Uterus (tissue), 4 donors: ENCODE results near the gene GBGT1. TPM values are rescaled to one million over a fixed set of nuclear protein-coding genes. Genes with fewer than 3 reads are reported as not detected.

Experiments used
- DNase-seq, 2 donors: peaks; one replicate each; pipeline ENCODE4 v3.0.0-alpha.2; 2019 to 2020
- H3K27ac ChIP-seq, 2 donors: fragments of 200-600 bp; sonication (generic); 1 replicate in 1 of 2; 2 replicates in 1 of 2; pipeline ENCODE4 v1.5.1; 2016 to 2018
- H3K27me3 ChIP-seq, 2 donors: fragments of 200-600 bp; sonication (generic); one replicate each; pipeline ENCODE4 v1.5.1; 2018 to 2019; ENCODE audit warnings: control low read depth in 1 of 2
- H3K36me3 ChIP-seq, 2 donors: fragments of 200-600 bp; sonication (generic); one replicate each; pipeline ENCODE4 v1.5.1; 2019; ENCODE audit warnings: control low read depth in 1 of 2
- H3K4me1 ChIP-seq, 2 donors: fragments of 200-600 bp; sonication (generic); one replicate each; pipeline ENCODE4 v1.5.1; 2018 to 2019; ENCODE audit warnings: control low read depth in 1 of 2
- H3K4me3 ChIP-seq, 2 donors: fragments of 200-600 bp; sonication (generic); 1 replicate in 1 of 2; 2 replicates in 1 of 2; pipeline ENCODE4 v1.5.1; 2018 to 2019; ENCODE audit warnings: mild to moderate bottlenecking in 1 of 2
- H3K9me3 ChIP-seq, 2 donors: fragments of 200-600 bp; sonication (generic); one replicate each; pipeline ENCODE4 v1.5.1; 2019; ENCODE audit warnings: control low read depth in 1 of 2
- POLR2A ChIP-seq, 2 donors: fragments of 450-650 bp; IDR thresholded peaks; one replicate each; pipeline ENCODE4 v1.6.1; 2016; ENCODE audit warnings: antibody characterized with exemption in 2 of 2, mild to moderate bottlenecking in 1 of 2, moderate library complexity in 1 of 2
- intact Hi-C: fragments of 100-400 bp; cut with DNase I; formaldehyde crosslinking; loops from one replicate; pipeline ENCODE4 v1.15.1; 2023; ENCODE audit warnings: low total_unique reads
- total RNA-seq, 4 donors: library from RNA; depleted of rRNA in 3 of 4; stranded (reverse); fragments of >200 nt in 3 of 4; gene quantifications; one replicate each; pipeline versions ENCODE4 v1.1.0 to v1.2.4, GENCODE V29; 2014 to 2023
- TF ChIP-seq, protein P1 (sequence below), 4 experiments: fragments of 200-600 bp in 2 of 4; fragments of 450-650 bp in 2 of 4; sonication (generic) in 2 of 4; IDR thresholded peaks; one replicate each; pipeline ENCODE4 v1.5.1; 2016 to 2019; ENCODE audit warnings: antibody characterized with exemption in 4 of 4, mild to moderate bottlenecking in 2 of 4, moderate library complexity in 1 of 4
- donor health status: DM: yes; HTN: yes; CAD: no.

The GBGT1 gene
- total RNA-seq, 4 donors from 2014 or later: 3.5 to 28.5 (median 9.8) TPM

DNA sequence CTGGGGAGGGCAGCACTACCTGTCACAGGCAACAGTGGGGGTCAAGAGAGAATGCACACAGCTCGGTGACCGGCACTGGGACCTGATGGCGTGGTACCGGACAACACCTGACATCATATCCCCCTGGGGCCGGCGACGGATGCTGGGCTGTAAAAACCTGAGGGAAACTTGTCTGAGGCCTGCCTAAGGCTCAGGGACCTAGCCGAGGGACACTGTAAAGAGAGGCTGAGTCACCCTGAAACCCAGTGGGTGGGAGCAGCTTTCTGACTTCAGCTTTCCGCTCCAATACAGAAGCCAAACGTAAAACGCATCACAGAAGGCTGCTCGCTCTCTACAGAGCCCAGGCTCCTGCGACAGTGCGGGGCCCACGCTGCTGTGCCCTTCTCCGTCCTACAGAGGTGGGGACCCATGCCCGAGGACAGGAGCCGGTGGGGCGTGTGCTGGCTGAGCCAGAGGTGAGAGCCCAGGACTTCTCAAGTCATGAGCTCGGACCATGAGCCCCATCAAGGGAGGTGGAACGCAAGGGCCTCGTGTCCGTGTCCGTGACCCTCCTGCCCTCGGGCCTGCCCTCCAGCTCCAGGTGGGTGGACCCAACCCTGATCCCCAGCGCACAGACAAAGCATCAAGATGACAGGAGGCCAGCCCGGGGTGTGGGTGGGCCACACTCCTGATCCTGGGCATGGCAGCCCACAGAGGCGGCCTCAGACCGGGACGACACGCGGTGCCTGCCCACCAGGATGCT, 47.9 kb downstream of the GBGT1 start:
- TF ChIP-seq, protein P1, sequence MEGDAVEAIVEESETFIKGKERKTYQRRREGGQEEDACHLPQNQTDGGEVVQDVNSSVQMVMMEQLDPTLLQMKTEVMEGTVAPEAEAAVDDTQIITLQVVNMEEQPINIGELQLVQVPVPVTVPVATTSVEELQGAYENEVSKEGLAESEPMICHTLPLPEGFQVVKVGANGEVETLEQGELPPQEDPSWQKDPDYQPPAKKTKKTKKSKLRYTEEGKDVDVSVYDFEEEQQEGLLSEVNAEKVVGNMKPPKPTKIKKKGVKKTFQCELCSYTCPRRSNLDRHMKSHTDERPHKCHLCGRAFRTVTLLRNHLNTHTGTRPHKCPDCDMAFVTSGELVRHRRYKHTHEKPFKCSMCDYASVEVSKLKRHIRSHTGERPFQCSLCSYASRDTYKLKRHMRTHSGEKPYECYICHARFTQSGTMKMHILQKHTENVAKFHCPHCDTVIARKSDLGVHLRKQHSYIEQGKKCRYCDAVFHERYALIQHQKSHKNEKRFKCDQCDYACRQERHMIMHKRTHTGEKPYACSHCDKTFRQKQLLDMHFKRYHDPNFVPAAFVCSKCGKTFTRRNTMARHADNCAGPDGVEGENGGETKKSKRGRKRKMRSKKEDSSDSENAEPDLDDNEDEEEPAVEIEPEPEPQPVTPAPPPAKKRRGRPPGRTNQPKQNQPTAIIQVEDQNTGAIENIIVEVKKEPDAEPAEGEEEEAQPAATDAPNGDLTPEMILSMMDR (IDR thresholded peaks at IDR 0.05): no peak
- no peak for TF ChIP-seq POLR2A (IDR thresholded peaks at IDR 0.05)
- peaks cover 0 to 27% of the 10 kb centered on the region in 2 donors for H3K4me1 ChIP-seq
- H3K9me3 ChIP-seq: no peaks in the 10 kb centered on the region
- intact Hi-C loops: no loop called here
- no peak overlapping the region for H3K4me3 ChIP-seq
- DNase-seq: peak in 1 of 2 donors; percentile 15
- H3K27ac ChIP-seq: no peak overlapping the region
- no peaks in the 10 kb centered on the region for H3K36me3 ChIP-seq
- H3K27me3 ChIP-seq: no peaks in the 10 kb centered on the region

DNA sequence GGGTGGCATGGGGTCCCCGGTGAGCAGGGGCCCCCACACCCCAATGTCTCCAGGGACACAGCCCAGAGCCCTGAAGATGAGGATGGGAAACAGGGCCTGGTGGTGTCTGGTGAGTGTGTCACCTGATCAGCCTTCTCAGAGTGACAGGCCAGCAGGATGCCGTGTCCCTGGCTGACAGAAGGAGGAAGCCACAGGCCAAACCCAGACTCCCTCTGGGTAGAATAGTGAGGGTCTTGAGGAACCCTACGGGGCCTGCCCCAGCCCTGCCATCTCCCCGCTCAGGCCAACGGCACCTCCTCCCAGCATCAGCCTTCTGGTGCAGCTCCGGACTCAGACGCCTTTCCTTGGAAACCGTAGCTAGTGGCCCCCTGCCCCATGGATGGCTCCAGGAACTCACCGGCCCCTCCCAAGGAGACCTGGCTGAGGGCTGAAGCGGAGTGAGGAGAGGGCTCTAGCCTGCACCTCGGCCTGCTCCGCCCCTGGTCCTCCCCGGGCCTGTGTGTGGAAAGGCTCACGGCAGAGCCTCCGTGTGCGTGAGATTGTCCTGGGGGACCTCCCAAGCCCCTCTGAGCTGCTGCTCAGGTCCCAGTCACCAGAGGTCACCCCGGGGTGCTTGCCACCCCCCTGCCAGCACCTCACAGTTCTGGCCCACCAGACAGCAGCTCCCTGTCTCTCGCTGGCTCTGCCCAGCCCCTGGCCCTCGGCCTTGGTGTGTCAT, 48.7 kb downstream of the GBGT1 start:
- Histone ChIP-seq H3K4me1 (peaks cover 0 to 27% of the 10 kb centered on the region in 2 donors), H3K4me3 (no peak overlapping the region), H3K36me3 (no peaks in the 10 kb centered on the region), H3K27ac (no peak overlapping the region), H3K9me3 (no peaks in the 10 kb centered on the region), H3K27me3 (no peaks in the 10 kb centered on the region)
- intact Hi-C loops: no loop called here
- TF ChIP-seq, protein P1 (IDR thresholded peaks at IDR 0.05): no peak
- no peak for TF ChIP-seq POLR2A (IDR thresholded peaks at IDR 0.05)
- DNase-seq: peak in 1 of 2 donors; percentile 15

DNA sequence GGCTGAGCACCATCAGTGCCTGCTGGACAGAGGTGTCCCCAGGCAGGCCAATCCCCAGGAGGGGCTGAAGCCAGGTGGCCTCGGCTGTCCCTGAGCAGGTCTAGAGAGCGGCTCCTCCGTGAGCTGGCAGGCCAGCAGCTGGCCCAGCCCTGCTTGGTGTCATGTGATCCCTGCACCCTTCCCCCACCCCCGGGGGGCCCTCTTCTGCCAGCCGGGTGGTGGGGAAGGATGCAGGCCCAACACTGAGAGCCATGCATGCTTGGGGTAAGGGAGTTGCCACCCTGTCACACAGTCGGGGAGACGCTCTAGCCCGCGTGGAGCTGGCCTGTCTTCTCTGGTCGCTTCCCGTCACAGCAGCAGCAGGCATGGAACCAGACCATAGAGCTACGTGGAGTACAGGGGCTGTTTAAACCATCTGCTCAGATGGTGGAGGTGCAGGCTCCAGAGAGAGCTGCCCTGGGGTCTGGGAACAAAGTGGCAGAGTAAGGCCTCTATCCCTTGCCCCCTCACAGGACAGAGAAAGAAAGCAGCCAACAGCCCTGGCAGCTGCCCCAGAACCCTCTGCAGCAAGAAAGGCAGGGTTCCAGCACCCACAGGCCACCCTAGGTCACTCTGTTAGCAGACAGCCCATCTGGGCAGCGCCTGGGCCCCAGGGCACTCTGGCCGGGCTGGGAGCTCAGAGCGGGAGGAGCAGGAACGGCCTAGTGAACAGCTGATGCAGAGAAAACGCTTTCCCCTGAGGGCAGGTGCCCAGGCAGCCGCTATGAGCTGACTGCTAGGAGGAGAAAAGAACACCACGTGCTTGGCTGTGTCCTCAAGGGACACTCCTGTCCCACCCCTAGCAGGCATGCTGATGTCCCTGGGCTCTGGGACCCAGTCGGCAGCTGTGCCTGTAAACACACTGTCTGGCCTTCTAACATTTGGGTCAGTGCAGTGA, 49.5 kb downstream of the GBGT1 start:
- TF ChIP-seq, protein P1 (IDR thresholded peaks at IDR 0.05): no peak
- TF ChIP-seq POLR2A (IDR thresholded peaks at IDR 0.05): no peak
- Histone ChIP-seq H3K27ac (peak overlapping the region in 1 of 2 donors; percentile 31), H3K27me3 (no peaks in the 10 kb centered on the region), H3K36me3 (no peaks in the 10 kb centered on the region), H3K4me1 (peaks cover 0 to 27% of the 10 kb centered on the region in 2 donors), H3K9me3 (no peaks in the 10 kb centered on the region), H3K4me3 (no peak overlapping the region)
- intact Hi-C loops: no loop called here
- DNase-seq: peak in 1 of 2 donors; percentile 15

DNA sequence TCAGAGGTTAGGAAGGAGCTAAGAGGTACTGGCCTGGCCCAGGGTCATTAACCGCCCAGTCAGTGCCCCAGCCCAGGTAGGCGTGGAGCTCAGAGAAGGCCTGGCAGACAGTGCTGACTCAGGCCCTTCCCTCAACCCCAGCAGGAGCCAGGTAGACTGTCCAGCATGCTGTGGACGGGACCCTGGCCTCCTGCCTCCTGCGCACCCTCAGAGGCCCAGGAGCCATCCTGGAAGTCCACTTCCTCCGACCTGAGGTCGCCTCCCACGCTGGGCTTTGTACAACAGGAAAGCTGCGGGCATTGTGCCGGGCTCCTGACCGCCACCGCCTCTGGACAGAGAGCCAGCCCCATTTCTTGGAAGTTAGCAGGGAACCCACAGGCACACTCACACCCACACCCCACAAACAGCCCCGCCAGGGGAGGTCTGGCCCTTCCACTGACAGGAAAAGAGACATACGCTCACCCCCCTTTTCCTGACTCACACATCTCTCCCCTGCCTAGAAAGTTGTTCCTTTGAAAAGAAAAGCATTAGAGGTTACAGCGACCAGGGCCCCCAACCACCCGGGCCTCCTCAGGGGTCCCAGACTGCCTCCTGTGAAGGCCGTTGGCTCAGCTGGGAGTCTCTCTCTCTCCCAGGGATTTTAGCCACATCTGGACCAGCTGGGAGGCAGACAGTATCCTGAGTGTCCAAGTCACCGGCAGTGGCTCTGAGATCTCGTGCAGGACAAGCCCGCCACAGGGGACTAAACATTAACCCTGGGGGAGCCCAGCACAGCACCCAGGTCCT, 50.4 kb downstream of the GBGT1 start:
- DNase-seq: peak in 1 of 2 donors; percentile 67
- Histone ChIP-seq H3K27ac (peak overlapping the region; percentile 0 to 46), H3K4me3 (no peak overlapping the region), H3K9me3 (no peaks in the 10 kb centered on the region), H3K4me1 (peaks cover 0 to 27% of the 10 kb centered on the region in 2 donors), H3K36me3 (no peaks in the 10 kb centered on the region), H3K27me3 (no peaks in the 10 kb centered on the region)
- TF ChIP-seq, protein P1 (IDR thresholded peaks at IDR 0.05): no peak
- intact Hi-C loops: no loop called here
